ENCODE data around the gene DOK1.

DOK1 gene

GRCh38 chr2:74553892-74554819 lies at the start of gene DOK1, which contains the start of gene LOXL3:
Gene DOK1, plus strand, starts transcription at chr2:74554720. Its CDS starts 35 bp downstream, at chr2:74554755.
Gene LOXL3, minus strand, starts transcription at chr2:74553942. Its CDS starts 1,308 bp downstream, at chr2:74552634.
- peak; percentile 57 to 81 (median 60) for DNase-seq (ENCODE audit: low read depth in 3 of 3, low spot score in 1 of 3)

DNA sequence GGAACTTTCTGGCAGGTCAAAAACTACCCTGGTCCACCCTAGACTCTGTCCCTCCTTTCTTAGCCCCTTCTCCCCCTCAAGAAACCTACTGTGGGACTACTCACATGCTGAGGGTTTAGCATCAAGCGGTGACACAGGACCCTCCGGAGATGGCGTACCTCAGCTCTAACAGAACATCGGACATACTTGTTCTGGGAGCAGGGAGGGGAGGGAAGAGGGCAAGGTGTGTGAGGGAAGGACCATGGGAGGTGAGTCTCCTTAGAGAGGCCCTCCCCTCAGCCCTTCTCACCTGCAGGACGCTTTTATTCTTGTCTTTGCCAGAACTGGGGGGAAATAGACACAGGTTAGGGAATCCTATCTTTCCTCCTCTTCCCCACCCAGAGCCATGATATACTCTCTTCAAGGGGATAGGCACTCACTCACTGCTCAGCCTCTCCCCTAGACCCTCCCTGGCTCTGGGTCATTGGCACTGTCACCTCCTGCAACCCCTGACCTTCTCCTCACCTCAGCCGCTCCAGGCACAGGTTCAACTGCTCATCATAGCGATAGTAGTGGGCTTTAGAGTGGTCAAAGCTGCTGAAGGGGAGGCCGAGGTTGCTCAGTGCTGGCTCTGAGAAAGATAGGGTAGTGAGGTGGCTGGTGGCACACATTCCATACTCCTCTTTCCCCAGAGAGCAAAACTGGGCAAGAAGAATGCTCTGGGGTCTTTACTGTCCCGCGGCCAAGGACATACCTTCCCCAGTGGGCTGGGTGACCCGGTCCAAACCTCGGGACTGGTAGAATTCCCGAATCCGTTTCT lies 48.9 kb upstream of the DOK1 start:
- no peak for DNase-seq (ENCODE audit: low read depth in 3 of 3, low spot score in 1 of 3)

DNA sequence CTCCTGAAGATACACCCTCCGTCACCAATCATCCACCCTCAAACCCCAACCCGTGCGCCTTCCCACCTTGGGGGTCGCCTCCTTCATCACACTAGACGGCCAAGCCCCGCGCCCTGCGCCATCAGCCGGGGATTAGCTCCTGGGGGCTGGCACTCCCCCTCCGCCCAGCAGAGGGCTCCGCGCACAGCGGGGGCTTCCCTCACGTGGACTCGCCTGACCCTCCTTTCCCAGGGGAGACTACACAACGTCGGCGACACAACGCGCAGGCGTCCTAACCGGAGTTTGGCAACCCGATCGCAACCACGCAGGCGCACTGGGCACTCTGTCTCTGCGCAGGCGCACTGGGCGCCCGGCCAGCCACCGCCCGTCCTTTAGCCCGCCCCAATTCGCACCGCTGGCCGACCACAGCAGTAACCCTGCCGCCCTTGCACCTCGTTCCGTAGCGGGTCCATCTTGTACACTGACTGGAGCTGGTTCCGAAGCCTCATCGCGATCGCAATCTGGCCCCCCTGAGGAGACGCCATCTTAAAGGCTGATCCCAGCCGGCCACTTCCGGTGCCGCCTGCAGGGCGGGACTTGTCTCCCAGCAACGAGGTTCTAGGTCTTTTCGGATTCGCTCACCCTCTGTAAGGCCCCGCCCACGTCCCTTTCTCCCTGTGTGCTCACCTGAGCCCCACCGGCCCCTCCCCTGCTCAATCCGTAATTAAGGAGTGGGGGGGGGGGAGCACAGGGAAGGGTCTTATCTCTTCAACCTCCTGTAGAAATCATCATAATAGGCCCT lies 47.2 kb upstream of the DOK1 start, which contains the start of gene PCGF1:
TSS of gene PCGF1 (minus strand) at position 551 of the 781 bp plus-strand sequence. CDS start at position 524, 27 bp downstream.
- peak; percentile 94 to 99 (median 96) for DNase-seq (ENCODE audit: low read depth in 3 of 3, low spot score in 1 of 3)

DNA sequence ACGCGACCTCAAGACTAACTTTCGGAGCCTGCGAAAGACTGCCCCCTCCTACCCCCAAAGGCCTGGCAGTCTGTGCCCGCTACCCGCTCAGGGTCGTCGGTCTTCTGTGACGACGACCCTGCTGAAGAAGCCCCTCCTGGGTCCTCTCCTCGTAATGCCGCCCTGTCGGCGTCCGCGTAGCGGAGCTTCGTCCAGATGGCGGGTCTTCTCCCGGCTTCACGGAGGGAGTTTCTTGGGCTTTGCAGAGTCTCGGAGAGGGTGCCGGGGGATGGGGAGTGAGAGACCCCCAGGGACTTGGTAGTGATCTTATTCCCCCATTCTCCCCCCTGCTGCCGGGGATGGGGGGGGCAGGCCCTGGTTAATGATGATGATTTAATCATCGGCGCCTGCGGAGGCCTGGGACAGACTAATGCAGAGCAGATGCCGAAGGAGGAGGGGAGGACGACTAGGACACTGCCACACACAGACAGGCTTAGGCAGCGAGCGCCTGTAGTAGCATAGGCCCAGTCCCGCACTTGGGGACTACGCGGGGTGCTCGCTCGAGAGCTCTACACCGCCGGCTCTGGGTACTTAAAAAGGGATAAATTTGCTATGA lies 46.5 kb upstream of the DOK1 start:
- DNase-seq (ENCODE audit: low read depth in 3 of 3, low spot score in 1 of 3), result no peak

DNA sequence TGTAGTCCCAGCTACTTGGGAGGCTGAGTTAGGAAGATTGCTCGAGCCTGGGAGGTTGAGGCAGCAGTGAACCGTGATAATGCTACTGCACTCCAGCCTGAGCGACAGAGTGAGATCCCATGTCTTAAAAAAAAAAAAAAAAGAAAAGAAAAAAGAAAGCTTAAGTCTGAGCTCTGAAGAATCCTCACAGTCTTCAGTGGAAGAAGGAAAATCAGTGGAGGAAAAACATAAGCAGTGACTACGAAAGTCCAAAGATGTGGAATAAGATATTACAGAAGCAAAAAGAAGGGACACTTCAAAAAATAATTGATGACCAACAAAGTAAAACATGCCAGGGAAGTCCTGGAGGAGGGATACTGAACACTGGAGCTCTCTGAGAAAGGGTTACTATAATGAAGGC lies 44.2 kb upstream of the DOK1 start:
- DNase-seq (ENCODE audit: low read depth in 3 of 3, low spot score in 1 of 3), result no peak

GRCh38 chr2:74511104-74511989 lies 43.2 kb upstream of the DOK1 start:
- DNase-seq (ENCODE audit: low read depth in 3 of 3, low spot score in 1 of 3), result no peak

- no peak for DNase-seq (ENCODE audit: low read depth in 3 of 3, low spot score in 1 of 3)
Observed at GRCh38 chr2:74512744-74513604, 41.5 kb upstream of the DOK1 start.

GRCh38 chr2:74513605-74514367 lies 40.7 kb upstream of the DOK1 start:
- DNase-seq (ENCODE audit: low read depth in 3 of 3, low spot score in 1 of 3), result no peak

GRCh38 chr2:74514368-74515270 lies 39.9 kb upstream of the DOK1 start, which contains the start of gene TLX2:
Gene TLX2, plus strand, starts transcription at chr2:74514450. Its CDS starts 357 bp downstream, at chr2:74514807.
- DNase-seq (ENCODE audit: low read depth in 3 of 3, low spot score in 1 of 3), result no peak

DNA sequence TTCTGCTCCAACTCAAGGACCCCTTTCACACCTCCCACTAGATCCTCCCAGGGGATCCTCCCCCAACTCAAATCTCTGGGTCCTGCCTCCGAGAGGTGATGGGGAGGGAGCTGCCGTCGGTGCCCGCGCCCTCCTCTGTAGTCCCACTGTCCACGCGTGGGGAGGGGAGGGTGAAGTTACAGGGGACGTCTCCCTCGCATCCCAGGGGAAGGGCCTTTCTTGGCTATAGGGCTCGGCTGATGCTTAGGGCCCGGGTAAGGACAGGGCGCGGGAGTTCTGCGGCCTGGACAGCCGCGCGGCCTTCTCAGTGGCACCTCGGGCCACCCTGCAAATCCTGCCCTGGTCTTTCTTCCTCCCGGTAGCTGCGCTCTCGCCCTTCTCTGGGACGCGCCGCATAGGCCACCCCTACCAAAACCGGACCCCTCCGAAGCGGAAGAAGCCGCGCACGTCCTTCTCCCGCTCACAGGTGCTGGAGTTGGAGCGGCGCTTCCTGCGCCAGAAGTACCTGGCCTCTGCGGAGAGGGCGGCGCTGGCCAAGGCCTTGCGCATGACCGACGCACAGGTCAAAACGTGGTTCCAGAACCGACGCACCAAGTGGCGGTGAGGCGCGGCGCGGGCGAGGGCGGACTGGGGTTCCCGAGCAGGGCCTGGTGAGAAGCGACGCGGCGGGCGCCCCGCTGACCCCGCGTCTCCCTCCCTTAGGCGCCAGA lies 39.1 kb upstream of the DOK1 start:
- no peak for DNase-seq (ENCODE audit: low read depth in 3 of 3, low spot score in 1 of 3)

DNA sequence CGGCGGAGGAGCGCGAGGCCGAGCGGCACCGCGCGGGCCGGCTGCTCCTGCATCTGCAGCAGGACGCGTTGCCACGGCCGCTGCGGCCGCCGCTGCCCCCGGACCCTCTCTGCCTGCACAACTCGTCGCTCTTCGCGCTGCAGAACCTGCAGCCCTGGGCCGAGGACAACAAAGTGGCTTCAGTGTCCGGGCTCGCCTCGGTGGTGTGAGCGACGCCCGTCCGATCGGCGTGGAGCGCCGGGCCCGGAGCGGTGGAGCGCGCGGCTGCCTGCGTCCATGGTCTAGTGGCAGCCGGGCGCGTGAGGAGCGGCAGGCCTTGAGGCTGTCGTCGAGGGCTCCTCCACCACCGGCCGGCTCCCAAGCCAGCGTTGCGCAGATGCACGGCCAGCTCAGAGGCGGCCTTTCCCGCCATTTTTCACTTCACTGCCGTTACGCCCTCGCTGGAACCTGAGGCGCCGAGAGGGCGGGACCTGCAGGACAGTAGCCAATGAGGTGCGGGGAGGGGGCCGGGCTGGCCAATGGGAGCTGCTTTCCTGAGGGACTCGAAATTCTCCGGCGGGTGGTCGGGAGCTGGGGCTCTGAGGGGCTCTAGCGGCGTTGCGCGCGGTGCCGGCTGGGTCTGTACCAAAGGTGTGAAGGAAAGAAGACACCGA lies 38.4 kb upstream of the DOK1 start:
- DNase-seq (ENCODE audit: low read depth in 3 of 3, low spot score in 1 of 3), result peak in 2 of 3 donors; percentile 58 to 80

DNA sequence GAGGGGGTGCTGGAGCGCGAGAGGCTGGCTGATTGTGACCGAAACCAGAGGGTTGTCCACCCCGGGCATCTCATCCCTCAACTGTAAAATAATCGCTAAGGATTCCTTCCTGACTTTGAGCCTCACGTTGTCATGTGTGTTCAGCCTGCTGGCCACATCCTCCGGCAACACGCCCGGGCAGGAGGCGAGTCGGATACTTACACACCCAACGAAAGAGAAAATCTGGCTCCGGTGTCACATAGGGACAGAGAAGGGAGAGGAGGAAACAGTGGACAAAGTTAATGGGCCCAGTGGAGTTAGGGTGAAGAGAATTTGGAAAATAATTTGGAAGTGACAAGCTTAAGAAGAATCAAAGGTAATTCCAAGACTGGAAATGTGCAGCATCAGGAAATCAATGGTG lies 37.9 kb upstream of the DOK1 start:
- no peak for DNase-seq (ENCODE audit: low read depth in 3 of 3, low spot score in 1 of 3)

- DNase-seq (ENCODE audit: low read depth in 3 of 3, low spot score in 1 of 3), result no peak
Observed at GRCh38 chr2:74522516-74522915, 32.0 kb upstream of the DOK1 start.

GRCh38 chr2:74524005-74524404 lies 30.5 kb upstream of the DOK1 start:
- DNase-seq (ENCODE audit: low read depth in 3 of 3, low spot score in 1 of 3), result no peak

GRCh38 chr2:74524955-74525716 lies 29.4 kb upstream of the DOK1 start:
- no peak for DNase-seq (ENCODE audit: low read depth in 3 of 3, low spot score in 1 of 3)

Data from stimulated activated CD4-positive, alpha-beta T cell treated with anti-CD3 and anti-CD28 coated beads, TNF-alpha, amount 100 ng/mL, for 1 hour (primary cell).